ENCODE data around the gene CACNA1H.

DNA sequence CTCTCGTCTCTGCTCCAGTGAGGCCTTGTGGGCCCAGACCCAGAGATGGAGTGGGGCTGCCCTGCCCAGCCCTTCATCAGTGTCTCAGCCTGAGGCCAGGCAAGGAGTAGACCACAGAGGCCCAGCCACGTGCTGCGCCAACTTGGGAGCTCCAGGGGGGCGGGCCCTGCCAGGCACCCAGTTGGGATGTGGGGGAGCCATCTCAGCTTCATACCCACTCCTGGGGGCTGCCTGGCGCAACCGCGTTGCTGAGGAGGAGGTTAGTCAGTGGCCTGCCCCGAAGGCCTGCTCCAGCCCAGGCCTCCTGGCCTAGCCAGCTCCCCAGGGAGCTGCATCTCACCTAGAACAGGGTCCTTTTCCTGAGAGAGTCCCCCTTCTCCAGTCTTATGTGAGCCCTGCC is 60.3 kb downstream of the CACNA1H start:
- TF ChIP-seq, protein P1, sequence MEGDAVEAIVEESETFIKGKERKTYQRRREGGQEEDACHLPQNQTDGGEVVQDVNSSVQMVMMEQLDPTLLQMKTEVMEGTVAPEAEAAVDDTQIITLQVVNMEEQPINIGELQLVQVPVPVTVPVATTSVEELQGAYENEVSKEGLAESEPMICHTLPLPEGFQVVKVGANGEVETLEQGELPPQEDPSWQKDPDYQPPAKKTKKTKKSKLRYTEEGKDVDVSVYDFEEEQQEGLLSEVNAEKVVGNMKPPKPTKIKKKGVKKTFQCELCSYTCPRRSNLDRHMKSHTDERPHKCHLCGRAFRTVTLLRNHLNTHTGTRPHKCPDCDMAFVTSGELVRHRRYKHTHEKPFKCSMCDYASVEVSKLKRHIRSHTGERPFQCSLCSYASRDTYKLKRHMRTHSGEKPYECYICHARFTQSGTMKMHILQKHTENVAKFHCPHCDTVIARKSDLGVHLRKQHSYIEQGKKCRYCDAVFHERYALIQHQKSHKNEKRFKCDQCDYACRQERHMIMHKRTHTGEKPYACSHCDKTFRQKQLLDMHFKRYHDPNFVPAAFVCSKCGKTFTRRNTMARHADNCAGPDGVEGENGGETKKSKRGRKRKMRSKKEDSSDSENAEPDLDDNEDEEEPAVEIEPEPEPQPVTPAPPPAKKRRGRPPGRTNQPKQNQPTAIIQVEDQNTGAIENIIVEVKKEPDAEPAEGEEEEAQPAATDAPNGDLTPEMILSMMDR (IDR thresholded peaks at IDR 0.05): no peak
- TF ChIP-seq POLR2A (IDR thresholded peaks at IDR 0.05) (no peak), POLR2AphosphoS5 (IDR thresholded peaks at IDR 0.05) (no peak)
